ENCODE data around the gene TAAR8.
"Not testable (repeated sequence)": the region's sequence is repeated elsewhere in the genome, so short reads cannot be mapped to it uniquely, and the experiment has no call there.

TAAR8 gene, protein sequence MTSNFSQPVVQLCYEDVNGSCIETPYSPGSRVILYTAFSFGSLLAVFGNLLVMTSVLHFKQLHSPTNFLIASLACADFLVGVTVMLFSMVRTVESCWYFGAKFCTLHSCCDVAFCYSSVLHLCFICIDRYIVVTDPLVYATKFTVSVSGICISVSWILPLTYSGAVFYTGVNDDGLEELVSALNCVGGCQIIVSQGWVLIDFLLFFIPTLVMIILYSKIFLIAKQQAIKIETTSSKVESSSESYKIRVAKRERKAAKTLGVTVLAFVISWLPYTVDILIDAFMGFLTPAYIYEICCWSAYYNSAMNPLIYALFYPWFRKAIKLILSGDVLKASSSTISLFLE

DNA sequence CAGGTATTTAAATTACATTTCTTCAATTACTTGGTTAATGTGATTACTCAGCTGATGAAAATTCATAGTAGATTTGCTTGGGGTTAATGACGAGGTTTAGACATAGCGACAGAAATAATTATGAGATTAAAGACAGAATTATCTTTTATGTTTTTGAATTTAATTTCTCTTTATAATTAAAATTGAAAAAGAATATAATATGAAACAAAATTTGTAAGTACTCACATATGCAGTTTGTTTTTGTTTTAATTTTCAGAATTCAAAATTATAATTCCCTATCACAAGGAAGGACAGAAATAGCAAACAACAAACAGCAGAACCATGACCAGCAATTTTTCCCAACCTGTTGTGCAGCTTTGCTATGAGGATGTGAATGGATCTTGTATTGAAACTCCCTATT is at the start of gene TAAR8:
TSS of gene TAAR8 (plus strand) at position 301 of the 400 bp plus-strand sequence. CDS start at position 322, 21 bp downstream.
- no peak for DNase-seq (ENCODE audit: low spot score)

DNA sequence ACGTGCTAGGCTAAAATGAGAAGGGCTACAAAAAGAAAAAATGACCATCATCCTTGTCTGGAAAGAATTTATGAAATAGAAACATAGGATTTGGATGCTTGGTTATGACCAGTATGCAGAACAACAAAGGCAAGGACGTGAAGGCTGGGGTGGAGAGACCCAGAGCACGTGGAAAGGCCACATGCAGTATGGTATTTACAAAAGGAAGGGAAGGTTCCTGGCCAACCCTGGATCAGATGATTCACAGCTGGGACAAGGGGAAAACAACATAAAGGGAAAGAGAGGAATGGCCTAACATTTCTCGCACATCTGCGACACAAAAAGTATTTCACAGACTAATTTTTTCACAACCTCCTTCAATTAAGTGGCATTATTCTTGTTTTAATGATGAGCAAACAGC is 47.7 kb upstream of the TAAR8 start:
- DNase-seq (ENCODE audit: low spot score): peak; percentile 11

DNA sequence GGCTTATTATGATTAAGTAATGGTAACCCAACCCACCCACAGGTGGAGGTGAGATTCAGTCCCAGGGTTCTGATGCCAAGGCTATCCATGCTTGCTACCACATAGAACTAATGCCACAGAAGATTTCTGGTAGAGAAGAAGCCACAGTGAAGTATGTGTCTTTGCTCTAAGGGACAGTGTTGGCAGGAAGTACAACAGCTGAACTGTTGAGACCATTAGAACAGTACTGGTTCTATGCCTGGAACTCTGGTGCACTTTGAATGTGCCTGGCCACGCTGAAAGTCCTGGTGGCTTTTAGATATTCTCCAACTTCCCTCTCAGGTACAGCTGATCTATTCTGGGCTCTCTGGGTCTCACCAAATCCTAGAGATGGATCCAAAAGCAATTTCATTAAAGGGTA is 47.3 kb upstream of the TAAR8 start:
- DNase-seq (ENCODE audit: low spot score): peak; percentile 35

DNA sequence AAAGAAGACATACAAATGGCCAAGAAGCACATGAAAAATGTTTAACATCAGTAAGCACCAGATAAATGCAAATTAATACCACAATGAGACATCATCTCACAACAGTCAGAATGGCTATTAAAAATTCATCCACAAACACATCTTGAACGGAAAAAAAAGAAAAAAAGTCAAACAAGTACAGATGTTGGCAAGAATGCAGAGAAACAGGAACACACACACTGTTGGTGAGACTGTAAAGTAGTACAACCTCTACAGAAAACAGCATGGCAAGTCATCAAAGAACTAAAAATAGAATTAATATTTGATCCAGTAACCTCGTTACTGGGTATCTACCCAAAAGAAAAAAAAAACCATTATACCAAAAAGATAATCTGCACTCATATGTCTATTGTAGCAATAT is 46.0 kb upstream of the TAAR8 start:
- DNase-seq (ENCODE audit: low spot score): no peak

DNA sequence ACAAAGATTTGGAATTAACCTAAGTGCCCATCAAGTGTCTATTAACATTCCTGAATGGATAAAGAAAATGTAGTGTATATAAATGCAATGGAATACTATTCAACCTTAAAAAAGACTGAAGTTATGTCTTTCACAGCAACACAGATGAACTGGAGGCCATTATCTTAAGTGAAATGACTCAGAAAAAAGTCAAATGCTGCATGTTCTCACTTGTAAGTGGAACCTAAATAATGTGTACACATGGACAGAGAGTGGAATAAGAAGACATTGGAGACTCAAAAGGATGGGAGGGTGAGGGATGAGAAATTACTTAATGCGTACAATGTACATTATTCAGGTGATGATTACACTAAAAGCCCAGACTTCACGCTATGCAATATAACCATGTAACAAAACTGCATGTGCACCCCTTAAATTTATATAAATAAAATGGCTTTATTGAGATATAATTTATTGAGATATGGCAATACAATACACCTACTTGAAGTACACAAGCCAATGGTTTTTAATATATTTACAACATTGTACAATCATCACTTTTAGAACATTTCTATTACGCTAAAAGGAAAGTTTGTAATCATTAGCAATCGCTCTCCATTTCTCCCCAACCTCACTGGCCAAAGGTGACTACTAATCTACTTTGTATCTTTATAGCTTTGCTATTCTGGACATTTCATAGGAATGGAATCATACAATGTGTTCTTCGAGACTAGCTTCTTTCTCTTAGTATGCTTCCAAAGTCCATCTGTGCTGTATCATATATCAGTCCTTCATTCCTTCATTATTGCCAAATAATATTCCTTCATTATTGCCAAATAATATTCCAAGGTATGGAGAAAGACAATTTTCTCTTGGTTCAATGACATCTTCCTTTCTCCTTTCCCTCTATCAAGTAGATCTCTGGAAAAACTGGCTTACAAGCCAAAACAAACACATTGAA is 45.3 kb upstream of the TAAR8 start:
- no peak for DNase-seq (ENCODE audit: low spot score)

DNA sequence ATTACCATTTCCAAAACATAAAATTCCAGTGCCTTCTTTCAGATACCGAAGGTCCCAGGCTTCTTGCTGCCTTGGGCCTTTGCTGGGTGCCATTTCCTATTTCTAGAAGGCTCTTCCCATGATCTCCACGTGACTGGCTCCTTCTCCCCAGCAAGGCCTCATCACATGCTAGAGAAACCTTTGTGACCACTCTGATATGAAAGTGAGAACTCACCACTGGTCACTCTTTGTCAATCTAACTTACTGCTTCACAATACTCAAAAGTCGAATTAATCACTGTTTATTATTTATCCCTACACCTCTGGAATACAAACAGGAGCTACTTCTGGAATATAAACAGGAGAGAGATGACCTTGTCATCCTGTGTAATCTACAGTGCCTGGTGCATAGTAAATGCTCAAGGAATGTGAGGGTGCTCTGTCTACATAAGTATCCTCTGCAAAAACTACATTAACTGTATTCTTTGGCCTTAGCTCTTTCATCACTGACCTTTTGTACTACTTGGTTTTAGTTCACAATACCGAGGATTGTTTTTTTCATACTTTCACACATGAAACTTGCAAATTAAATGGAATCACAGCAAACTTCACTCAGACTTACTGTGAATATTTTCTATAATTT is 41.2 kb upstream of the TAAR8 start:
- DNase-seq (ENCODE audit: low spot score): peak; percentile 44

DNA sequence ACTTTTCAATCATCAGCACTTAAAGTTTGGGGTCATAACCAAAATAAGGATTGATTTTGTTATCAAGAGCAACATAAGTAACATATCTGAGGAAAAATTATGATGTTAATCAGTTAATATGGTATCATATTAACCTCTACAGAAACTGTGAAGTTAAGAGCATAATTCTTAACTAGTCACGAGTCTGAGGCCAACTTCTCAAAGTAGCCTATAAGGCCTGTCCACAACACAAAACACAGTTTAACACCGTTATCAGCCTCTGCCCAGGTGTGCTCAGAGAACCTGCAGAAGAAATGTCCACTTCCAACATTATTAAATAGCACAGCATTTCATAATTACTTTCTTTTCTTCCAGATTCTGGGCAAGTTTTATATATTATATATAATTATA is 40.6 kb upstream of the TAAR8 start:
- DNase-seq (ENCODE audit: low spot score): no peak

DNA sequence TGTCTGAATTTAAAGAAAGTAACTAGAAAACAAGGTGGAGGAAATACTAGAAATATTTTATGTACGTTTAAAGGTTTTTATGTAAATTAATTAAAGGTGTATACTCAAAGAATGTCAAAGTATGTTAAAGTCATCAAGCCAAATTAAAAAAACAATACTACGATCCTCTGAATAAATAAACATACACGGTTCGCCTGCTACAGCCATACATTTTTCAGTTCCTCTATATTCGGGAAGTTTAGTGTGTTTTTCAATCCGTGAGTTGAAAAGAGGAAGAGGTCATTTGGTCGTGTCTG is 40.2 kb upstream of the TAAR8 start:
- DNase-seq (ENCODE audit: low spot score): no peak

DNA sequence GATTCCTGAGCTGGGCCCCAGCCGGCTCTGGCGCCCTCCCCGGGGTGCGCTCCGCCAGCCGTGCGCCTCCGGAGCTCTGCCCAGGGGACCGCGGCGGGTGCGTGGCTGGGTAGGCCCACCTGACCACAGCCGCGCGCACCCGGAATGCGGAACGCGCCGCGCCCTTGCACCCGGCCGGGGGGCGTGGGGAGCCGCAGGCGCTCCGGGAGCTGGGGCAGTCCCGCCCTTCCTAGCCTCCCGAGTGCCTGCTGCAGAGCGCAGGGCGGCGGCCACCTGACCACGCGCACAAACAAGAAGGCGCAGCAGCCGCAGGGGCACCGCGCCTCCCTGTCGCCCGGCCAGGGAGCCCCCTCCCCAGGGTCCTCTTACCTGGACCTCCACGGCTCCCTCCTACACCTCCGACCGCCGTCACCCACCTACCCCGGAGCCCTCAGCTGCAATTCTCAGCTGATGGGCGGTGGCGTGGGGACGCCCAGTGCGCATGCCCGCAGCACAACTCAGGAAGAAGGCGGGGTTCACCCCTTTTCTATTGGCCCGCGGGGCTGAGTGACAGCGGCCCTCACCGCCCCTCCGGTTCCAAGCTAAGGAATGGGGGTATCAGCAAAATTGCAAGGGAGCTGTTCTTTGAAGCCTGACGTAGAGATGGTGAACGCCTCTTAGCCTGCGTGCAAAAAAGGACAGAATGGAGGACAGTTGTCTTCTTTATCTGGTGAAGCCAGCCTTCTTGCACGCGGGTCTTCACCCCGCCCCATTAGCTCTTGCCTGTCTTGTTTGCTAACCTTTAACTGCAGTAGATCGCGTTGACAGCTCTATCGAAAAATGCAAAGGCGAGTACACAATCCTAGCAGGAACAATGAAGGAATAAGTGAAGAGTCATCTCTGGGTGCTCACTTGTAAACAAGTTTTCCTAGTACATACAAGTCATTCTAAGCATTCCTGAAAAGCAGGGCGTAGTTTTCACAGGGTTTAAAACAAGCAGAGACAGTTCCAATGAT is 39.5 kb upstream of the TAAR8 start, which contains the start of gene STX7:
TSS of gene STX7 (minus strand) at position 479 of the 995 bp plus-strand sequence. CDS start 9,586 bp downstream, outside the sequence.
- peak; percentile 97 for DNase-seq (ENCODE audit: low spot score)

DNA sequence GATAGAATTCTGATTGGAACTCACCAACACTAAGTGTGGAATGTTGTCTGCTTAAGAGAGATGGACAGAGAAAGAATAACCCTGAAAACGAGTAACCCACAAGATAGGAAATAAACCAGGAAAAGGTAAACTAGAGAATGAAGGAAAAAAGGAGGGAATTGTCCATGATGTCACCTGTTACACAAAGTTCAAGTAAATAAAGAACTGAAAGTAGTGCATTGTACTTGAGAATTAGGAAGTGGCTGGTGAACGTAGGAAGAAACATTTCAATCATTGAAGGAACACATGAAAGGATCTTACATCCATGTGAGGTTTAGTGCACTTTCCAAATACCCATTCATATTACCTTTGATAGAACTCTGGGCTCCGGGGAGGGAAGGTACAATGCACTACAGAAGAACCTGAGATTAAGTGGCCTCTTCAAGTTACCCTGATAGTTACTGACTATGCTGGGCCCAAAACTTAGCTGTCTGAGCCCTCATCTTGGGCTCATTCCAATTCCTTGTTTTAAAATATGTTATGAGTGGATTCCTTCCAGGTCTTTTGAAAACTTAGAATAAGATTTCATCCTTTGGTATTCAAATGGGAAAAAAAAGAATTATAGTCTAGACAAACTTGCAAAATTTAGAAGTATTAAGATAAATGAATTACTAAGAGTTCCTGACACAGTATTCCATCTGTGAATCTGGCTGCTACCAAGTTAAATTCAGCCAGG is 38.5 kb upstream of the TAAR8 start:
- DNase-seq (ENCODE audit: low spot score): peak; percentile 34

DNA sequence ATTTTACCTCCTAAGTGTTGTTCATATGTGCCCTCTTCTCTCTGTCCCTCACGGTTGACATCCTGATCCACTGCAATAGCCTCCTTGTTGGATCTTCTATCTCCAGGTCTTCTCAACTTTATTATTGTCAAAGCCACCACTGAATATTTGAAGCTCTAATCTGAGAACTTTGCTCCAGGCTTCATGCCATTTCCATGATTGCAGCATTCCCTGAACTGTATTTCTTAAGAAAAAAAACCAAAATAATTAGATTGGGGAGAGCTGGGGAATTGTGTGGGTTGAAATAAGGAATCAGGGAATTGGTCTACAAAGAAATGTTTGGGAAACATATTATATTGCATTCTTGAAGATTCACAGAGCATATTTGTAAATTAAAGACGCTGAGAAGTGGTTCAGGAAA is 37.1 kb upstream of the TAAR8 start:
- no peak for DNase-seq (ENCODE audit: low spot score)

DNA sequence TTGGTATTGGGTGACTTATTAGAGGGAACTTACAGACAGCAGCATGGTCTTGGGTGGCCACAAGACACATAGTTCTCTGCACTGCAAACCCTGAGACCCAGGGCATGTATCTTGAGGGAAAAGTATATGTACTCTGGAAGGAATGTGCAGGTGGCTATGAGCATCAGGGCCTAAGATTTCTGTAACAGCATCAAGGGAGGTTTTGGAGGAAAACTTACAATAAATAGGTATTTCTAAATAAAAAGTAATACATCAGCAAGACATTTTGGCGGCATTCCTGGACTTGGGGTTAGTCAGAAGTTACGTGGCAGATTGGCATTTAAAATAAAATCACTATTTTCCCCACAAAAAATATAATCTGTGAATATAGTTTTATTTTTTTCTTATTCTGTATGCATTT is 31.5 kb upstream of the TAAR8 start:
- no peak for DNase-seq (ENCODE audit: low spot score)

DNA sequence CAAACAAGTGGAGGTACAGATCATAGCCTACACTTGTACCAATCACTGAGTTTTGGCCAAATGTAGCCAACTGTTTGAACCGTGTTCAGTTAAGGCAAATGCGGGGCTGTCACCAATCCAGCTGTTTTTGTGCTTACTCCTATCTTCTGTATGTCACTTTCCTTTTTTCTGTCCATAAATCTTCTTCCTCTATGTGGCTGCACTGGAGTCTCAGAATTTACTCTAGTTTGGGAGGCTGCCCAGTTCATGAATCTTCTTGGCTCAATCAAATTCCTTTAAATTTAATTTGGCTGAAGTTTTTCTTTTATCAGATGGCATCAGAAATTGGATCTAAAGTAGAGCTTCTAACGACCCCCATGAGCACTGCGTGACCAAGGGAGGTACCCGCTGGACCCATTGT is 27.8 kb upstream of the TAAR8 start:
- DNase-seq (ENCODE audit: low spot score): no peak

DNA sequence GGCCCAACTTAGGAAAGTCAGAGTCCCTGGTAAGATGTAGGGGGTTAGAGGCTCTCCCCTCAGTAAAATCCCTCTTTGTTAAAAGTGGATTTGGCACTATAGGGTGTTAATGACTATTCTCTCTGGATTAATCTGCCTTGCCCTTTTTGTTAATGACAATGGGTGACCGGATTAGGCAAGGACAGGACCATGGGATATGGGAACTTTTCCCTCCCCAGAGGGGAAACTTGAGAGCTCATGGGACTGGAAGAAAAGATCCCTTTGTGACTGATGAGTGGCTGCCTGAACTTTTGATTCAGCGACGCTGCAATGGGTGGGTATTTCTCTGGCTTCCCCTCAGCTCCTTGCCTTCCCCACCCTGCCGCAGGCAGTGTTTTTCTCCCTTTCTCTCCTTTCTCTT is 26.6 kb upstream of the TAAR8 start:
- no peak for DNase-seq (ENCODE audit: low spot score)

DNA sequence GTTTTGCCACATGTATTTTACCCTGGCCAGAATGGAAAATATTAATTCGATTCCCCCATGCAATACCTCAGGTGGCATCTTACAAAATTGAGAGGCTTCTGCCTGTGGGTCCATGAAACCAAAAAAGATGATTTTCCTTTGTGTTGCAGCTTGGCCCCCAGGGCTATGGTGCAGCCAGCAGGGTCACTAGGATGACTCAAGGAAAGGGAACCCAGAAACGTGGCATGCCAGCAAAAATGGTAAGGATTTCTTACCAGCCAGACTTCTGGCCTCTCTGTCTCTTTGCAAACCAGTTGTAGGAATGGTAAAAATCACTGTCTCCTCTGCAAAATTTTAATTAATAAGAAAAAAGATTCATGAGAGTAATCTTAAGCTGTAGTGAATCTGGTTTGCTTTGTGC is 26.0 kb upstream of the TAAR8 start:
- no peak for DNase-seq (ENCODE audit: low spot score)

DNA sequence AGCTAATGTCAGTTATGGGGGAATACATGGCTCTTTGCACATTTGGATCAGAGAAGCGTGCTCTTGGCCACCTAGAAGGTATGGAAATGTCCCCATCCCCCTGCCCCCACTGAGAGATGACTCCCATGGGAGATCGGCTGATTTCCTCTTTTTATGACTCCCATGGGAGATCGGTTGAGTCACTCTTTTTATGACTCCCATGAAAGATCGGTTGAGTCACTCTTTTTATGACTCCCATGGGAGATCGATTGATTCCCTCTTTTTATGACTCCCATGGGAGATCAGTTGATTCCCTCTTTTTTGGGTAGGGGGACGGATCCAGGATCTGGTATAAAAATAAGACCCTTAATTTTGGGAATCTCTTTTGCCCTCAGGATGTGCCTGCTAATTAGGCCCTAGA is 24.7 kb upstream of the TAAR8 start:
- DNase-seq (ENCODE audit: low spot score): no peak

DNA sequence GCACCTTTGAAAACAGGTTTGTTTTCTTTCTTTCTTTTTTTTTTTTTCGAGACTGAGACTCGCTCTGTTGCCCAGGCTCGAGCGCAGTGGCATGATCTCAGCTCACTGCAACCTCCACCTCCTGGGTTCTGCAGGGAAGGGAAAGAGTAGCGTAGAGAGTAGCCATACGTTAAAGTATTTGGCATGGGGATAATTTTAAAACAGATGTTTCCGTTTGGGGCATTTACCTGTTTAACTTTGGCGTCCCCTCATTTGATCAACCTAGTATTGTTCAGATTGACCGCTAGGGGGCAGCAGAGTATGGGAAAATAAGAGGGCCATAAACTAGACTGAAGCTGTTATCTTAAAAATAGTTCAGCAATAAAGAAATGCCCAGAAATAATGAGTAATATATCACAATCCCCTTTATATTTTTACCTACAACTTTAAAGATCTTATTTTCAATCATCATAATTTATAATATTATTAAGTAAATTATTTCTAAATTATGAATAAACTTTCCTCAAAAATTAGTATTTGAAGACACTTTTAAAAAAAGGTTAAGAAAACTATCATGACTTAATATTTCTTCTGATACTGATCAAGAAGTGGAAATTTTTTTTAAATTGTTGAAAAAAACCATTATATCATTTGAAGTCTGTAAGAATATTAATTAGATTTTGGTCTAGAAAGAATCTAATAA is 22.0 kb upstream of the TAAR8 start:
- peak; percentile 86 for DNase-seq (ENCODE audit: low spot score)

DNA sequence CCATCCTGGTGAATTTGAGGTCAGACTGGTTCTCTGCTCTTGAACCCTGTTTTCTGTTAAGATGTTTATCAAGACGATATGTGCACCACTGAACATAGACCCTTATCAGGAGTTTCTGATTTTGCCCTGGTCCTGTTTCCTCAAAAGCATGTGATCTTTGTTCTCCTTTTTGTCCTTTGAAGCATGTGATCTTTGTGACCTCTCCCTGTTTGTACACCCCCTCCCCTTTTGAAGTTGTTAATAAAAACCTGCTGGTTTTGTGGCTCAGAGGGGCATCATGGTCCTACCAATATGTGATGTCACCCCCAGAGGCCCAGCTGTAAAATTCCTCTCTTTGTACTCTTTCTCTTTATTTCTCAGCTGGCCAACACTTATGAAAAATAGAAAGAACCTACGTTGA is 17.9 kb upstream of the TAAR8 start:
- DNase-seq (ENCODE audit: low spot score): not testable (repeated sequence)

DNA sequence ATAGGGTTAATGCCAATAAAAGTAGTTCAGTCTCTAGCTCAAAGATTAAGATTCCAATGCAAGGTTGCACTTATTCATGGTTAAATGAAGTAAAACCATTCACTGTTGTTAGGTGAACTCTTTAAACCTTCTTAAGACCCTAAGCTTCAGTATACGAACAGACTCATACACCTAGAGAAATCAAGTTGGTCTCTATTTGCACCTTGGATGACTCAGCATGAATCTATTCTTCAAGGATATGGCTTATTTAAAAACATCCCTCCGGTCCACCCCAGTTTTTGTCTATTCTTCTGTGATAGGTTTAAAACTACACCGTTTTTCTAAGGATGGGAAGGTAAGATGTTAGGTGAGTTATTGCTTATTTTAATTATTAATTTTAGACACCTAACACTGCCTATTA is 15.3 kb upstream of the TAAR8 start:
- DNase-seq (ENCODE audit: low spot score): no peak

DNA sequence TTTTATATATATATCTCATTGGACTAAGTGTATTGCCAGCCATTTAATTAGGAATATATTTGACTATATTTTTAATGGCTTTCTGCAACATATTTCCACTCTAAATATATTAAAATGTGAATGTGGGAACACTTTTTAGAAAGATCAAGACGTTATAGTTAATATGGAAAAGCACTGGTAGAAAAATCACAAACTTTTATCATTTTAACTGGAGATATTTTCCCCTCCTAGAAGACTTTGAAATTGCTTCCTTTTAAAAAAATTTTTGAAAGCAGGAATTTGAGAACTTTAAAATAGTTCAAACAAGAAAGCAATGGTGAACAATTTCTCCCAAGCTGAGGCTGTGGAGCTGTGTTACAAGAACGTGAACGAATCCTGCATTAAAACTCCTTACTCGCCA is 14.5 kb upstream of the TAAR8 start, which contains the start of gene TAAR9:
TSS of gene TAAR9 (plus strand) at position 301 of the 400 bp plus-strand sequence. CDS start at position 314, 13 bp downstream.
- no peak for DNase-seq (ENCODE audit: low spot score)

Data from Ammon's horn (tissue), 1 donor.